ENCODE measurements around the gene SCT. TPM values are rescaled to one million over a fixed set of nuclear protein-coding genes. Genes with fewer than 3 reads are reported as not detected.

Gene SCT
- total and polyA plus RNA-seq, 2 experiments from 2014 or later, result 4.3 to 8.9 TPM

- no peaks in the 10 kb centered on the region for H3K36me3 ChIP-seq
- H3K9me3 ChIP-seq (ENCODE audit: low read depth), result no peaks in the 10 kb centered on the region
- TF ChIP-seq CTCF (IDR thresholded peaks at IDR 0.05; ENCODE audit: low read depth, low read length), result no peak
- peaks cover 62% of the 10 kb centered on the region for H3K27me3 ChIP-seq
- H3K4me1 ChIP-seq (ENCODE audit: low read depth), result peaks cover 25% of the 10 kb centered on the region
- H3K27ac ChIP-seq, result no peak overlapping the region
- H3K4me3 ChIP-seq, result peak overlapping the region; percentile 12
- DNase-seq (ENCODE audit: low read depth in 1 of 2, low spot score in 1 of 2), result no peak
Observed at GRCh38 chr11:637333-637592, 10.3 kb upstream of the SCT start.

GRCh38 chr11:636511-637332, 9.7 kb upstream of the SCT start, which contains the start of gene DRD4:
Gene DRD4 (plus strand): TSS chr11:637269. CDS start chr11:637305, 36 bp downstream.
- Histone ChIP-seq H3K4me3 (peak within 1 kb of the TSS; percentile 12), H3K27ac (no peak within 1 kb of the TSS), H3K4me1 (ENCODE audit: low read depth) (peaks cover 25% of the 10 kb centered on the region), H3K27me3 (peaks cover 62% of the 10 kb centered on the region), H3K9me3 (ENCODE audit: low read depth) (no peaks in the 10 kb centered on the region), H3K36me3 (no peaks in the 10 kb centered on the region)
- peak; percentile 37 to 58 for DNase-seq (ENCODE audit: low read depth in 1 of 2, low spot score in 1 of 2)
- TF ChIP-seq CTCF (IDR thresholded peaks at IDR 0.05; ENCODE audit: low read depth, low read length), result no peak

- no peak for DNase-seq (ENCODE audit: low read depth in 1 of 2, low spot score in 1 of 2)
- Histone ChIP-seq H3K27me3 (peaks cover 62% of the 10 kb centered on the region), H3K4me1 (ENCODE audit: low read depth) (peaks cover 25% of the 10 kb centered on the region), H3K9me3 (ENCODE audit: low read depth) (no peaks in the 10 kb centered on the region), H3K4me3 (no peak overlapping the region), H3K36me3 (no peaks in the 10 kb centered on the region), H3K27ac (no peak overlapping the region)
- TF ChIP-seq CTCF (IDR thresholded peaks at IDR 0.05; ENCODE audit: low read depth, low read length), result no peak
Observed at GRCh38 chr11:635945-636510, 9.0 kb upstream of the SCT start.

- no peak overlapping the region for H3K27ac ChIP-seq
- TF ChIP-seq CTCF (IDR thresholded peaks at IDR 0.05; ENCODE audit: low read depth, low read length), result no peak
- no peak for DNase-seq (ENCODE audit: low read depth in 1 of 2, low spot score in 1 of 2)
- peaks cover 16% of the 10 kb centered on the region for H3K4me1 ChIP-seq (ENCODE audit: low read depth)
- no peak overlapping the region for H3K4me3 ChIP-seq
- no peaks in the 10 kb centered on the region for H3K9me3 ChIP-seq (ENCODE audit: low read depth)
- H3K36me3 ChIP-seq, result no peaks in the 10 kb centered on the region
- peaks cover 16% of the 10 kb centered on the region for H3K27me3 ChIP-seq
Observed at GRCh38 chr11:630871-631270, 3.9 kb upstream of the SCT start.

- Histone ChIP-seq H3K9me3 (ENCODE audit: low read depth) (no peaks in the 10 kb centered on the region), H3K27ac (peak overlapping the region; percentile 90), H3K27me3 (peaks cover 2% of the 10 kb centered on the region), H3K4me3 (no peak overlapping the region), H3K4me1 (ENCODE audit: low read depth) (peaks cover 15% of the 10 kb centered on the region), H3K36me3 (no peaks in the 10 kb centered on the region)
- DNase-seq (ENCODE audit: low read depth in 1 of 2, low spot score in 1 of 2), result peak in 1 of 2 donors; percentile 77
- no peak for TF ChIP-seq CTCF (IDR thresholded peaks at IDR 0.05; ENCODE audit: low read depth, low read length)
Observed at GRCh38 chr11:629237-629583, 2.2 kb upstream of the SCT start.

Data from cardiac muscle cell (in vitro differentiated cells and primary cell).